Lower leg skin (tissue), 4 donors: Measurements from ENCODE around the gene ADGRE1. TPM values are rescaled to one million over a fixed set of nuclear protein-coding genes. Genes with fewer than 3 reads are reported as not detected.

Experiments
- DNase-seq, 2 donors: peaks; one replicate each; pipeline ENCODE4 v3.0.0-alpha.2; 2019; ENCODE audit warnings: low spot score in 2 of 2
- H3K4me3 ChIP-seq: fragments of 200-600 bp; sonication (generic); 2 replicates; pipeline ENCODE4 v1.5.1; 2017; ENCODE audit warnings: mild to moderate bottlenecking, low read depth; ENCODE audit not compliant: poor library complexity, severe bottlenecking
- POLR2A ChIP-seq, 2 donors: fragments of 450-650 bp; IDR thresholded peaks; one replicate each; pipeline ENCODE4 v1.6.1; 2016 to 2017; ENCODE audit warnings: antibody characterized with exemption in 2 of 2, mild to moderate bottlenecking in 1 of 2, moderate library complexity in 1 of 2
- WGBS, 2 donors: methylation state at CpG; one replicate each; pipeline ENCODE4 v1.1.5; 2018; 5-methylcytosine and 5-hydroxymethylcytosine counted together
- intact Hi-C: fragments of 100-400 bp; cut with DNase I; formaldehyde crosslinking; loops from one replicate; pipeline ENCODE4 v1.15.0; 2023; ENCODE audit warnings: low total_unique reads
- total RNA-seq, 4 donors: library from RNA; depleted of rRNA; stranded (reverse); fragments of >200 nt; gene quantifications; one replicate each; pipeline ENCODE4 v1.1.0, GENCODE V29; 2016
- TF ChIP-seq, protein P1 (sequence below), 3 donors: fragments of 450-650 bp; IDR thresholded peaks; one replicate each; pipeline ENCODE4 v1.5.1; 2016; ENCODE audit warnings: antibody characterized with exemption in 3 of 3, mild to moderate bottlenecking in 3 of 3, moderate library complexity in 2 of 3

ADGRE1 gene
- total RNA-seq: under 1 TPM in 1 of 4 donors, not detected in 3; 0.25 TPM

DNA sequence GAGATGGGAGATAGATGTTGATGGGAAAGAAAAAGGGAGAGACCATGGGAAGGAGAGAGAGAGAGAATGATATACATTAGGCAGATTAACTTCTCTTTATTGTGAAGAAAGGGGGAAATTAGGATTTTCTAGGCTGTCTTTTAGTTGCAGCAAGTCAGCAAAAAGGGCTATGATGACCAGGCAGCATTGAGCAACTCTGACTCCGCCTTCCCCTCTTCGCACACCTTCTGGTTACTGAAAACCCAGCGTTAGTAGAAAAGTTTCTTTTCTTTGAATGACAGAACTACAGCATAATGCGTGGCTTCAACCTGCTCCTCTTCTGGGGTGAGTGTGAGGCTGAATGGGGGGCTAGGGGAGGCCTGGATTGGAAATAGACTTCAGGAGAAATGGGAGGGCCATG is at the start of gene ADGRE1:
TSS of gene ADGRE1 (plus strand) at position 264 of the 400 bp plus-strand sequence. CDS start at position 294, 30 bp downstream.
- H3K4me3 ChIP-seq: no peak within 1 kb of the TSS
- peak in 1 of 2 donors; percentile 65 for DNase-seq
- 66 to 76% methylated on average over 4 of the region's 4 CpGs for WGBS, 2 donors
- intact Hi-C loops: no loop called here
- TF ChIP-seq, protein P1, sequence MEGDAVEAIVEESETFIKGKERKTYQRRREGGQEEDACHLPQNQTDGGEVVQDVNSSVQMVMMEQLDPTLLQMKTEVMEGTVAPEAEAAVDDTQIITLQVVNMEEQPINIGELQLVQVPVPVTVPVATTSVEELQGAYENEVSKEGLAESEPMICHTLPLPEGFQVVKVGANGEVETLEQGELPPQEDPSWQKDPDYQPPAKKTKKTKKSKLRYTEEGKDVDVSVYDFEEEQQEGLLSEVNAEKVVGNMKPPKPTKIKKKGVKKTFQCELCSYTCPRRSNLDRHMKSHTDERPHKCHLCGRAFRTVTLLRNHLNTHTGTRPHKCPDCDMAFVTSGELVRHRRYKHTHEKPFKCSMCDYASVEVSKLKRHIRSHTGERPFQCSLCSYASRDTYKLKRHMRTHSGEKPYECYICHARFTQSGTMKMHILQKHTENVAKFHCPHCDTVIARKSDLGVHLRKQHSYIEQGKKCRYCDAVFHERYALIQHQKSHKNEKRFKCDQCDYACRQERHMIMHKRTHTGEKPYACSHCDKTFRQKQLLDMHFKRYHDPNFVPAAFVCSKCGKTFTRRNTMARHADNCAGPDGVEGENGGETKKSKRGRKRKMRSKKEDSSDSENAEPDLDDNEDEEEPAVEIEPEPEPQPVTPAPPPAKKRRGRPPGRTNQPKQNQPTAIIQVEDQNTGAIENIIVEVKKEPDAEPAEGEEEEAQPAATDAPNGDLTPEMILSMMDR (IDR thresholded peaks at IDR 0.05): no peak
- TF ChIP-seq POLR2A (IDR thresholded peaks at IDR 0.05): no peak

- WGBS, 2 donors: 89 to 90% methylated on average over 3 of the region's 3 CpGs
These were observed 49.2 kb upstream of the ADGRE1 start for GRCh38 chr19:6838062-6838655.

GRCh38 chr19:6842871-6843607 is 44.3 kb upstream of the ADGRE1 start:
- WGBS, 2 donors: 72 to 85% methylated on average over 5 of the region's 5 CpGs
- no peak overlapping the region for H3K4me3 ChIP-seq
- intact Hi-C loops: no loop called here
- no peak for DNase-seq
- TF ChIP-seq POLR2A (IDR thresholded peaks at IDR 0.05): no peak
- TF ChIP-seq, protein P1 (IDR thresholded peaks at IDR 0.05): no peak

More at GRCh38 chr19:6838062-6838655, 49.2 kb upstream of the ADGRE1 start:
- DNase-seq: no peak
- no peak for TF ChIP-seq POLR2A (IDR thresholded peaks at IDR 0.05)
- TF ChIP-seq, protein P1 (IDR thresholded peaks at IDR 0.05): no peak
- intact Hi-C loops: no loop called here
- H3K4me3 ChIP-seq: no peak overlapping the region

- H3K4me3 ChIP-seq: no peak overlapping the region
- intact Hi-C loops: no loop called here
- no peak for DNase-seq
- WGBS, 2 donors: 88 to 92% methylated on average over 11 of the region's 11 CpGs
- TF ChIP-seq, protein P1 (IDR thresholded peaks at IDR 0.05): no peak
- TF ChIP-seq POLR2A (IDR thresholded peaks at IDR 0.05): no peak
These were observed 39.6 kb upstream of the ADGRE1 start for GRCh38 chr19:6847828-6848200.

GRCh38 chr19:6848986-6849385 is 38.4 kb upstream of the ADGRE1 start:
- intact Hi-C loops: no loop called here
- no peak overlapping the region for H3K4me3 ChIP-seq
- TF ChIP-seq POLR2A (IDR thresholded peaks at IDR 0.05): no peak
- TF ChIP-seq, protein P1 (IDR thresholded peaks at IDR 0.05): no peak
- 73 to 84% methylated on average over 3 of the region's 3 CpGs for WGBS, 2 donors
- no peak for DNase-seq
